Activated naive CD4-positive, alpha-beta T cell treated with anti-CD3 and anti-CD28 coated beads for 36 hours (primary cell): ENCODE results near the gene STAMBPL1. TPM values are rescaled to one million over a fixed set of nuclear protein-coding genes. Genes with fewer than 3 reads are reported as not detected.

Experiments used
- CTCF ChIA-PET: fragments of 350-600 bp; sonication (Branson Sonifier 250); formaldehyde crosslinking; loops from one replicate; lab custom pipeline; 2021; ENCODE audit warnings: antibody characterized with exemption; lab: Charles Lee
- DNase-seq: peaks from one replicate; pipeline ENCODE4 v3.0.0-alpha.2; 2020
- H3K27ac Mint-ChIP-seq: one replicate; pipeline ENCODE4 v1.8.0; 2021; ENCODE audit warnings: mild to moderate bottlenecking, mixed read lengths
- H3K27me3 Mint-ChIP-seq: one replicate; pipeline ENCODE4 v1.8.0; 2021; ENCODE audit warnings: low read depth, mixed read lengths
- H3K36me3 Mint-ChIP-seq: one replicate; pipeline ENCODE4 v1.8.0; 2021; ENCODE audit warnings: low read depth, mixed read lengths
- H3K4me1 Mint-ChIP-seq: one replicate; pipeline ENCODE4 v1.8.0; 2021; ENCODE audit warnings: low read depth, mixed read lengths
- H3K4me3 Mint-ChIP-seq: one replicate; pipeline ENCODE4 v1.8.0; 2021; ENCODE audit warnings: mild to moderate bottlenecking, moderate library complexity, mixed read lengths
- H3K9me3 Mint-ChIP-seq: one replicate; pipeline ENCODE4 v1.8.0; 2021; ENCODE audit warnings: mixed read lengths
- intact Hi-C: fragments of 100-400 bp; cut with micrococcal nuclease; formaldehyde crosslinking; loops from one replicate; pipeline ENCODE4 v1.15.1; 2023
- total RNA-seq, 2 experiments: library from RNA; stranded (reverse); gene quantifications; one replicate each; pipeline ENCODE4 v1.2.3, GENCODE V29; 2021

STAMBPL1 gene
- total RNA-seq, 2 experiments from 2014 or later: 23.2 to 23.6 TPM

GRCh38 chr10:88896372-88896993, 16.4 kb downstream of the STAMBPL1 start:
- intact Hi-C loops: no loop called here
- CTCF ChIA-PET: interaction anchor here (0.6 to 2.0 kb wide), 6 partner anchors 10 to 86 kb away, joined by 3 to 10 read pairs (median 4); no protein-coding TSS in a partner anchor
- Mint-ChIP-seq H3K36me3 (peaks cover 2% of the 10 kb centered on the region), H3K4me1 (peaks cover 59% of the 10 kb centered on the region), H3K27me3 (no peaks in the 10 kb centered on the region), H3K4me3 (peak overlapping the region; percentile 42), H3K27ac (peak overlapping the region; percentile 78), H3K9me3 (no peaks in the 10 kb centered on the region)
- DNase-seq: no peak

GRCh38 chr10:88896994-88897853, 17.2 kb downstream of the STAMBPL1 start:
- intact Hi-C loops: loop anchor here (1.0 kb wide), 2 partner anchors 11 to 16 kb away; no protein-coding TSS in a partner anchor
- no peaks in the 10 kb centered on the region for H3K27me3 Mint-ChIP-seq
- peak overlapping the region; percentile 32 for H3K4me3 Mint-ChIP-seq
- H3K36me3 Mint-ChIP-seq: peaks cover 4% of the 10 kb centered on the region
- H3K9me3 Mint-ChIP-seq: no peaks in the 10 kb centered on the region
- peak; percentile 32 for DNase-seq
- CTCF ChIA-PET: interaction anchor here (1.0 to 2.0 kb wide), 4 partner anchors 9 to 61 kb away, joined by 3 to 10 read pairs (median 4); no protein-coding TSS in a partner anchor
- H3K4me1 Mint-ChIP-seq: peaks cover 62% of the 10 kb centered on the region
- H3K27ac Mint-ChIP-seq: peak overlapping the region; percentile 78

- CTCF ChIA-PET: interaction anchor here (1.5 to 4.6 kb wide), 4 partner anchors 9 to 34 kb away, joined by 5 to 36 read pairs (median 12); no protein-coding TSS in a partner anchor
- intact Hi-C loops: no loop called here
- no peaks in the 10 kb centered on the region for H3K9me3 Mint-ChIP-seq
- DNase-seq: no peak
- H3K4me1 Mint-ChIP-seq: peaks cover 72% of the 10 kb centered on the region
- H3K27me3 Mint-ChIP-seq: no peaks in the 10 kb centered on the region
- H3K36me3 Mint-ChIP-seq: peaks cover 18% of the 10 kb centered on the region
- H3K4me3 Mint-ChIP-seq: no peak overlapping the region
- H3K27ac Mint-ChIP-seq: no peak overlapping the region
These were observed 18.7 kb downstream of the STAMBPL1 start for GRCh38 chr10:88898727-88899126.

GRCh38 chr10:88899886-88900285, 19.8 kb downstream of the STAMBPL1 start:
- Mint-ChIP-seq H3K36me3 (peaks cover 19% of the 10 kb centered on the region), H3K4me3 (no peak overlapping the region), H3K27ac (no peak overlapping the region), H3K27me3 (no peaks in the 10 kb centered on the region), H3K9me3 (no peaks in the 10 kb centered on the region), H3K4me1 (peaks cover 72% of the 10 kb centered on the region)
- no peak for DNase-seq
- CTCF ChIA-PET: interaction anchor here (0.7 to 4.6 kb wide), 8 partner anchors 8 to 76 kb away, joined by 3 to 44 read pairs (median 12); partner anchors contain the start of gene STAMBPL1
- intact Hi-C loops: loop anchor here (2.0 to 10.0 kb wide), 2 partner anchors 65 to 1815 kb away; no protein-coding TSS in a partner anchor

DNA sequence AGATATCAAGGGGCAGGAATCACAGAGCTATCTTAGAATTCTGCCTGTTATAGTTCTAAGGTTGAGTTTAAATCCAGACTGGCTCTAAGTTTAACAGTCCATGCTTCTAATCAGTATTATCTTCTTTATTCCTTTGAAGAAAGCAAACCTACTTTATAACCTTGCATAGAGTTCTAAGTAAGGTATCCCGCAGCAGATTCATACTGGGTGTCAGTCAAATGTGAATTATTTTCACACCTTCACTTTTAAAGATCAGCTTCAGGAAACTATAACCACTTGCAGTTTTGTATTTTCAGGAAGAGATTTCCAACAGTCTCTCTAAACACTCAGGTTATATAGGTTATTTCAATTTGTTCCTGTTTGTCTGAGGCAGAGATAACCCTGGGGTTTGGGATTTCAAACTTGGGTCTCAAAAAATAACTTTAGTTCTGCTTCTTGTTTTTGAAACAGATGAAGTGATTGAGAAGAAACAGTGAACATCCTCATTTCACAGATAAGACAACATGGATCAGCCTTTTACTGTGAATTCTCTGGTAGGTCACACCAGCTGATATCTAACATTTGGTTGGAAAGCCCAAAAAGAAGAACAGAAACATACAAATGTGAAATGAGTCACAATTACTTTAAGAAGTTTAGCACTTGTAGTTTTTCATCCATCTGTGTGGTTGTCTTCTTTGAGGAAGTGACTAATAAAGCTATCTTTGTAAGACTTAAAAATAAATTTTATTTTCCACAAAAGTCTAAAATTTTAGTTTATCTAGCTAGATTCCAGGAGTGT, 21.4 kb downstream of the STAMBPL1 start:
- Mint-ChIP-seq H3K36me3 (peaks cover 24% of the 10 kb centered on the region), H3K9me3 (no peaks in the 10 kb centered on the region), H3K4me3 (peak overlapping the region; percentile 2), H3K27me3 (no peaks in the 10 kb centered on the region), H3K27ac (peak overlapping the region; percentile 82), H3K4me1 (peaks cover 59% of the 10 kb centered on the region)
- CTCF ChIA-PET: interaction anchor here (0.6 to 4.6 kb wide), 10 partner anchors 14 to 198 kb away, joined by 3 to 44 read pairs (median 4); partner anchors contain the start of genes ANKRD22 and STAMBPL1
- no peak for DNase-seq
- intact Hi-C loops: loop anchor here (1.0 to 10.0 kb wide), 6 partner anchors 21 to 1817 kb away; partner anchors contain the start of genes FAS and STAMBPL1

DNA sequence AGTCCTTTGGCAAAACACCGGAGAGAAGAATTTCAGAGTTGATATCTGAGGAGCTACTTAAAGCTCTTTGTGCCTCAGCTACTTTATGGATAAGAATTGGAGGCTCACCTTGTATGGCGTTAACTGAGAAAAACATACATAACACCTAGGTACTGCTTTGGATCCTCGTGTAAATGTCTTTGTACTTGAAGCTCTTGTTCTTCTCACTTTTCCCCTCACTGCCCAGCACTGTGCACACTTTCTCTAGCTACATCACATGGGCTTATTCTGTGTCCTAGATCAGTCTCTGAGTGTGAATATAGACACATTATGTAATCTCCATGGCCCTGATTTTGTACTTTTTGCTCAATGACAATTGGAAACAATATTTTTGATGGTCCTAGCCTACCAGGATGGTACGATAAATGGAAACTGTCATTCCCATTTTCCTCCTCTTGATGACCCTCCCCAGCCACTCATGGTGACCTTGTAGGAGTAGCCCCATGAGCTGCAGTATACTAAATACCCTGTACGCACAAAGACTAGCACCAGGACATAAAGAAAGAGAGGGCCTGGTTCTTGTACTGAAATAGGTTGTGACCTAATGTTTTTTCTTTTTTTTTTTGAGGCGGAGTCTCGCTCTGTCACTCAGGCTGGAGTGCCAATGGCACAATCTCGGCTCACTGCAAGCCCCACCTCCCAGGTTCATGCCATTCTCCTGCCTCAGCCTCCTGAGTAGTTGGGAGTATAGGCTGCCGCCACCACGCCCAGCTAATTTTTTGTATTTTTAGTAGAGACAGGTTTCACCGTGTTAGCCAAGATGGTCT, 22.1 kb downstream of the STAMBPL1 start:
- CTCF ChIA-PET: interaction anchor here (0.6 to 4.6 kb wide), 8 partner anchors 13 to 199 kb away, joined by 3 to 44 read pairs (median 11); partner anchors contain the start of genes ANKRD22 and STAMBPL1
- peak overlapping the region; percentile 82 for H3K27ac Mint-ChIP-seq
- intact Hi-C loops: loop anchor here (1.0 to 10.0 kb wide), 6 partner anchors 22 to 1817 kb away; partner anchors contain the start of genes FAS and STAMBPL1
- no peaks in the 10 kb centered on the region for H3K9me3 Mint-ChIP-seq
- H3K4me3 Mint-ChIP-seq: no peak overlapping the region
- peak; percentile 40 for DNase-seq
- H3K27me3 Mint-ChIP-seq: no peaks in the 10 kb centered on the region
- H3K36me3 Mint-ChIP-seq: peaks cover 26% of the 10 kb centered on the region
- peaks cover 51% of the 10 kb centered on the region for H3K4me1 Mint-ChIP-seq

GRCh38 chr10:88903715-88904114, 23.7 kb downstream of the STAMBPL1 start:
- Mint-ChIP-seq H3K27me3 (no peaks in the 10 kb centered on the region), H3K9me3 (no peaks in the 10 kb centered on the region), H3K4me1 (peaks cover 50% of the 10 kb centered on the region), H3K4me3 (no peak overlapping the region), H3K27ac (no peak overlapping the region), H3K36me3 (peaks cover 26% of the 10 kb centered on the region)
- DNase-seq: no peak
- intact Hi-C loops: loop anchor here (10.0 kb wide), 1 partner anchor 1819 kb away; no protein-coding TSS in a partner anchor
- CTCF ChIA-PET: no interaction called here

DNA sequence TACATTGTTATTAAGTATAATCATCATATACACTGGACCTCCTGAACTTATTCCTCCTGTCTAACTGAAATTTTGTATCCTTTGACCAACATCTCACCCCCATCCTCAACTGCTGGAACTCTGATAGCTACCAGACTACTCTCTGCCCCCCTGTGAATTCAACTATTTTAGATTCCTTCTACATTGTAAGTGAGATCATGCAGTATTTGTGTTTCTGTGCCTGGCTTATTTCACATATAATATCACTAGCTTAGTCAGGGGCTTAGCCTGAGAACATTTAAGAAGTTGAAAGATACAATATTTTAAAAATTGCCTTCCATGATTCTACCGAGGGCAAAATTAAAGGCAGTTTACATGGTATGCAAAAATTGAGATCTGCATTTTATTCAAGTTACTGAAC, 26.9 kb downstream of the STAMBPL1 start:
- Mint-ChIP-seq H3K4me1 (peaks cover 32% of the 10 kb centered on the region), H3K27me3 (no peaks in the 10 kb centered on the region), H3K4me3 (no peak overlapping the region), H3K36me3 (peaks cover 41% of the 10 kb centered on the region), H3K27ac (no peak overlapping the region), H3K9me3 (no peaks in the 10 kb centered on the region)
- intact Hi-C loops: loop anchor here (10.0 kb wide), 1 partner anchor 1822 kb away; no protein-coding TSS in a partner anchor
- DNase-seq: no peak
- CTCF ChIA-PET: interaction anchor here (0.6 to 4.3 kb wide), 4 partner anchors 15 to 71 kb away, joined by 3 to 32 read pairs (median 12); no protein-coding TSS in a partner anchor

DNA sequence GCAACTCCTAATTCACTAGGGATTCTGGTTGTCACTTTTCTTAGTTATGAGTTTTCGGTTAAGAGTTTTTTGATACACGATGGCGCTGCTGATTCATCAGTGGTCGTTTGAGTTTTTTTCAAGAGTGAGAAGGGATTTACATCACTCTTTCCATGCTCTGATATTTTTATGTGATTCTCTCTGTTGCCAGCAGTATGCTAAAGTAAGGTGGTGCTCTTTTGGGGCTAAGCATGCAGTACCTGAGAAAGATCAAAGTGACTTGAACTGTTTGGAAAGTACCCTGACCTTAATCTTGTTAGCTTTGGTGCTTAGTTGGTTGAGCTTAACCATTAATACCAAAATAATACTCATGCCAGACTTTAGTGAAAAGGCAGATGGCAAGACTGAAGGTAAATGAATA, 28.1 kb downstream of the STAMBPL1 start:
- CTCF ChIA-PET: interaction anchor here (0.6 to 4.3 kb wide), 5 partner anchors 8 to 72 kb away, joined by 3 to 32 read pairs (median 9); no protein-coding TSS in a partner anchor
- H3K4me3 Mint-ChIP-seq: no peak overlapping the region
- no peaks in the 10 kb centered on the region for H3K27me3 Mint-ChIP-seq
- intact Hi-C loops: loop anchor here (1.0 to 10.0 kb wide), 3 partner anchors 24 to 1823 kb away; partner anchors contain the start of gene STAMBPL1
- H3K36me3 Mint-ChIP-seq: peaks cover 35% of the 10 kb centered on the region
- H3K9me3 Mint-ChIP-seq: no peaks in the 10 kb centered on the region
- peak; percentile 44 for DNase-seq
- peaks cover 20% of the 10 kb centered on the region for H3K4me1 Mint-ChIP-seq
- H3K27ac Mint-ChIP-seq: peak overlapping the region; percentile 25

DNA sequence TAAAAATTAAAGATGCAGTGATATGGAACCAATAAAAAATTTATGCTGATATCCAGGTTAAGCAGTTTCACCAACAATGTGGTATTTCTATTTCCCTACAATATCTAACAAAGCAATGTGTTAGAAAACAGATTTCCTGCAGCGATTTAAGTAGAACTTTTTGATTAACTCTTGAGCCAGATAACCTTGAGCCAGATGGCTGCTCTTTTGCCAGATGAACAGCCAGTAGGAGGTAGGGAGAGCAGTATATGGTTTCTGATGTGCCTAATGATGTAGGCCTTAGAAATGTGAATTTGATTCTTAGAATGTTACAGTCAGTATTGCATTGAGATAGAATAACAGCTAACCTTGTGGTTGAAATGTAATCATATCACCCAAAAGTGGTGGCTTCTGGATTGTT, 31.1 kb downstream of the STAMBPL1 start:
- no peak overlapping the region for H3K4me3 Mint-ChIP-seq
- H3K4me1 Mint-ChIP-seq: peaks cover 23% of the 10 kb centered on the region
- CTCF ChIA-PET: interaction anchor here (1.3 to 1.4 kb wide), 3 partner anchors 22 to 76 kb away, joined by 4 read pairs; no protein-coding TSS in a partner anchor
- intact Hi-C loops: no loop called here
- no peak for DNase-seq
- H3K9me3 Mint-ChIP-seq: no peaks in the 10 kb centered on the region
- peaks cover 24% of the 10 kb centered on the region for H3K36me3 Mint-ChIP-seq
- no peak overlapping the region for H3K27ac Mint-ChIP-seq
- H3K27me3 Mint-ChIP-seq: no peaks in the 10 kb centered on the region
